Ascending aorta (tissue), 2 donors: ENCODE results near the gene INSM2. TPM values are rescaled to one million over a fixed set of nuclear protein-coding genes. Genes with fewer than 3 reads are reported as not detected.
A peak's percentile ranks its signal among the peaks of the same experiment; 100 is the strongest.

Experiments used
- DNase-seq, 2 donors: peaks; one replicate each; pipeline ENCODE4 v3.0.0-alpha.2; 2019; ENCODE audit warnings: low spot score in 2 of 2
- H3K27ac ChIP-seq, 2 donors: fragments of 200-600 bp; sonication (generic); one replicate each; pipeline ENCODE4 v1.5.1; 2016 to 2017; ENCODE audit warnings: mild to moderate bottlenecking in 1 of 2
- H3K27me3 ChIP-seq: fragments of 200-600 bp; sonication (generic); one replicate; pipeline ENCODE4 v1.5.1; 2017
- H3K36me3 ChIP-seq, 2 donors: fragments of 200-600 bp; sonication (generic); one replicate each; pipeline ENCODE4 v1.5.1; 2016
- H3K4me1 ChIP-seq, 2 donors: fragments of 200-600 bp; sonication (generic); one replicate each; pipeline ENCODE4 v1.5.1; 2016 to 2017; ENCODE audit warnings: mild to moderate bottlenecking in 1 of 2
- H3K4me3 ChIP-seq, 2 donors: fragments of 200-600 bp; sonication (generic); one replicate each; pipeline ENCODE4 v1.5.1; 2016 to 2017; ENCODE audit warnings: mild to moderate bottlenecking in 1 of 2
- H3K9me3 ChIP-seq, 2 donors: fragments of 200-600 bp; sonication (generic); one replicate each; pipeline ENCODE4 v1.5.1; 2016
- CTCF ChIP-seq, 3 experiments: fragments of 200-600 bp in 2 of 3; fragments of 450-650 bp in 1 of 3; sonication (generic) in 2 of 3; IDR thresholded peaks; one replicate each; pipeline ENCODE4 v1.5.1; 2016 to 2019; ENCODE audit warnings: antibody characterized with exemption in 3 of 3, mild to moderate bottlenecking in 1 of 3, moderate library complexity in 1 of 3
- intact Hi-C: fragments of 100-400 bp; cut with DNase I; formaldehyde crosslinking; loops from one replicate; pipeline ENCODE4 v1.15.1; 2023
- total RNA-seq: library from RNA; depleted of rRNA; stranded (reverse); fragments of >200 nt; gene quantifications from one replicate; pipeline ENCODE4 v1.1.0, GENCODE V29; 2016

Gene INSM2
- total RNA-seq, 1 donor from 2014 or later = not detected

- H3K27me3 ChIP-seq = peaks cover 25% of the 10 kb centered on the region
- no peak overlapping the region for H3K27ac ChIP-seq
- intact Hi-C loops = no loop called here
- DNase-seq = no peak
- H3K4me3 ChIP-seq = peak overlapping the region; percentile 43 to 64
- H3K9me3 ChIP-seq = no peaks in the 10 kb centered on the region
- H3K36me3 ChIP-seq = no peaks in the 10 kb centered on the region
- TF ChIP-seq CTCF (IDR thresholded peaks at IDR 0.05) = no peak
- peaks cover 19 to 24% of the 10 kb centered on the region in 2 donors for H3K4me1 ChIP-seq
Measured at GRCh38 chr14:35534208-35534872, 376 bp downstream of the INSM2 start.

- H3K4me3 ChIP-seq = peak overlapping the region; percentile 43 to 64
- DNase-seq = peak in 1 of 2 donors; percentile 72
- H3K27me3 ChIP-seq = peaks cover 25% of the 10 kb centered on the region
Measured at GRCh38 chr14:35534873-35535482, 1.0 kb downstream of the INSM2 start.

GRCh38 chr14:35535483-35536112 is 1.6 kb downstream of the INSM2 start:
- intact Hi-C loops = no loop called here
- H3K4me1 ChIP-seq = peaks cover 19 to 24% of the 10 kb centered on the region in 2 donors
- peaks cover 0 to 2% of the 10 kb centered on the region in 2 donors for H3K36me3 ChIP-seq
- no peaks in the 10 kb centered on the region for H3K9me3 ChIP-seq
- no peak for DNase-seq
- peaks cover 25% of the 10 kb centered on the region for H3K27me3 ChIP-seq
- no peak overlapping the region for H3K27ac ChIP-seq
- peak overlapping the region; percentile 43 to 64 for H3K4me3 ChIP-seq
- TF ChIP-seq CTCF (IDR thresholded peaks at IDR 0.05) = no peak

More at GRCh38 chr14:35534873-35535482, 1.0 kb downstream of the INSM2 start:
- Histone ChIP-seq H3K4me1 (peaks cover 19 to 24% of the 10 kb centered on the region in 2 donors), H3K36me3 (peaks cover 0 to 2% of the 10 kb centered on the region in 2 donors), H3K9me3 (no peaks in the 10 kb centered on the region), H3K27ac (no peak overlapping the region)
- intact Hi-C loops = no loop called here
- TF ChIP-seq CTCF (IDR thresholded peaks at IDR 0.05) = no peak

- H3K27me3 ChIP-seq = peaks cover 2% of the 10 kb centered on the region
- H3K4me3 ChIP-seq = no peak overlapping the region
- intact Hi-C loops = no loop called here
- no peak for TF ChIP-seq CTCF (IDR thresholded peaks at IDR 0.05)
- peaks cover 4 to 6% of the 10 kb centered on the region in 2 donors for H3K4me1 ChIP-seq
- peaks cover 4 to 15% of the 10 kb centered on the region in 2 donors for H3K36me3 ChIP-seq
- H3K9me3 ChIP-seq = no peaks in the 10 kb centered on the region
- H3K27ac ChIP-seq = no peak overlapping the region
- DNase-seq = no peak
Measured at GRCh38 chr14:35539969-35540368, 6.0 kb downstream of the INSM2 start.

- no peaks in the 10 kb centered on the region for H3K4me1 ChIP-seq
- H3K9me3 ChIP-seq = no peaks in the 10 kb centered on the region
- H3K27me3 ChIP-seq = no peaks in the 10 kb centered on the region
- H3K36me3 ChIP-seq = peaks cover 4 to 15% of the 10 kb centered on the region in 2 donors
- H3K27ac ChIP-seq = no peak overlapping the region
- no peak overlapping the region for H3K4me3 ChIP-seq
- intact Hi-C loops = no loop called here
- DNase-seq = no peak
- TF ChIP-seq CTCF (IDR thresholded peaks at IDR 0.05) = no peak
Measured at GRCh38 chr14:35543006-35543405, 9.0 kb downstream of the INSM2 start.
